ENCODE results near the gene CD74. TPM values are rescaled to one million over a fixed set of nuclear protein-coding genes. Genes with fewer than 3 reads are reported as not detected.

Gene CD74
- total and polyA plus RNA-seq, 9 donors = 50.2 to 104 (median 74.7) TPM

DNA sequence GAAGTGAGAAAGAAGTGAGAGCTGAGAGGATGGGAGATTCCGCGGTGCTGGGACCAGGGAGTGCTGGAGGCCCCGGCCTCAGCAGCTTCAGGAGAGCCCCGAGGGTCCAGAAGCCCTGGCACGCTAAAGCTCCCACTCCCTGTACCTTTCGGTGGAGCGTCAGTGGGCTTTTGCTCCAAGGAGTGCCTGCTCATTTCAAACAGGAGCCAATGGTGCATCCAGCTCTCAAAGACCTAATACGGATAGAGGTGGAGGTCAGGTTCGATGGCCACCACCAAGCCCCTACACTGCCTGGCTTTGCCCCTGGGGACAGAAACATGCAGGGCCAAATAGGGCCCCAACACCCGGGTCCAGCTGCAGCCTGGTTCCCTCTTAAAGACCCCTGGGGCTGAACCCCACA lies 8.2 kb downstream of the CD74 start:
- DNase-seq = no peak
- 87% methylated on average over 9 of the region's 10 CpGs for WGBS (ENCODE audit: insufficient coverage)
- H3K36me3 ChIP-seq (ENCODE audit: control insufficient read depth, insufficient read depth, low read length) = peaks cover 51% of the 10 kb centered on the region
- no peaks in the 10 kb centered on the region for H3K9me3 ChIP-seq (replicated peaks; ENCODE audit: control insufficient read depth, low read depth, low read length)
- no peaks in the 10 kb centered on the region for H3K27me3 ChIP-seq (ENCODE audit: control insufficient read depth, insufficient read depth, low read length)
- H3K4me1 ChIP-seq (ENCODE audit: control insufficient read depth, insufficient read depth, low read length) = peaks cover 2% of the 10 kb centered on the region
- H3K27ac ChIP-seq (ENCODE audit: low read length) = no peak overlapping the region
- H3K4me3 ChIP-seq (ENCODE audit: low read length) = no peak overlapping the region

DNA sequence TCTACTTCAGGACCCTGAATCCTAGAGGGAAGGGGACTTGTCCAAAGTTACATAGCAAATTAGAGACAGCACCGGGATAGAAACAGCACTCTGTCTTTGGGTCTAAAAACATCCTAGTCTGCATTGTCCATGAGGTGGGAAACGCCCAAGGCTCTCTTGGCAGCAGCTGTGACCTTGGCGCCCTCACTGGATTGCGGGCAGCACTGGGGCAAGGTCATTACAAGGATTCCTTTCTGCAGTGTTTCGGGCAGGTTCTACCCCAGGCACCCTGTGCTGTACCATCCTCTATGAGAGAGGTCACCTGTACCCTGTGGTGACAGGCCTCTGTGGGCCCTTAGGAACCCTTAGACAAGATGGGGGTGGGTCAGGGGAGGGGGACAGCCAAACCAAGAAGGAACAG lies 8.6 kb downstream of the CD74 start:
- H3K27me3 ChIP-seq (ENCODE audit: control insufficient read depth, insufficient read depth, low read length) = no peaks in the 10 kb centered on the region
- H3K27ac ChIP-seq (ENCODE audit: low read length) = no peak overlapping the region
- H3K9me3 ChIP-seq (replicated peaks; ENCODE audit: control insufficient read depth, low read depth, low read length) = no peaks in the 10 kb centered on the region
- H3K4me3 ChIP-seq (ENCODE audit: low read length) = no peak overlapping the region
- DNase-seq = no peak
- 80% methylated on average over 5 of the region's 5 CpGs for WGBS (ENCODE audit: insufficient coverage)
- H3K4me1 ChIP-seq (ENCODE audit: control insufficient read depth, insufficient read depth, low read length) = peaks cover 2% of the 10 kb centered on the region
- peaks cover 55% of the 10 kb centered on the region for H3K36me3 ChIP-seq (ENCODE audit: control insufficient read depth, insufficient read depth, low read length)

DNA sequence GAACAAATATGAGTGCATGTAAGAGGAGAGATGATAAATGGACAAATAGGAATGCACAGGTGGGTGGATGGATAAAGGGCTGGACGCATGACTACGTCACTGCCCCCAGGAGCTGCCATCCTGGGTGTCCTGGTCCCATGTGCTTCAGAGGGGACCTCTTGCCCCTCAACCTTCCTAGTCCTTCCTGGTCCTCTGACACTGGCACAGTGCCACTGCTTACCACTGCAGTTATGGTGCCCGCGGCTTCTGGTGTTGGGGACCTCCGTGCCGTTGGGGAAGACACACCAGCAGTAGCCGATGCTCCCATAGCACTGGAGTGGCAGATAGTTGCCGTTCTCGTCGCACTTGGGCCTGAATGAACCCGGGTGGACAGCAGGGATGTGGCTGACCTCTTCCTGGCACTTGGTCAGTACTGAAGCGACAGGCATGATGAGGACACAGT lies 9.8 kb downstream of the CD74 start:
- Histone ChIP-seq H3K9me3 (replicated peaks; ENCODE audit: control insufficient read depth, low read depth, low read length) (no peaks in the 10 kb centered on the region), H3K27ac (ENCODE audit: low read length) (no peak overlapping the region), H3K4me1 (ENCODE audit: control insufficient read depth, insufficient read depth, low read length) (peaks cover 2% of the 10 kb centered on the region), H3K27me3 (ENCODE audit: control insufficient read depth, insufficient read depth, low read length) (no peaks in the 10 kb centered on the region), H3K36me3 (ENCODE audit: control insufficient read depth, insufficient read depth, low read length) (peaks cover 67% of the 10 kb centered on the region), H3K4me3 (ENCODE audit: low read length) (no peak overlapping the region)
- WGBS (ENCODE audit: insufficient coverage) = 91% methylated on average over 10 of the region's 12 CpGs
- no peak for DNase-seq

DNA sequence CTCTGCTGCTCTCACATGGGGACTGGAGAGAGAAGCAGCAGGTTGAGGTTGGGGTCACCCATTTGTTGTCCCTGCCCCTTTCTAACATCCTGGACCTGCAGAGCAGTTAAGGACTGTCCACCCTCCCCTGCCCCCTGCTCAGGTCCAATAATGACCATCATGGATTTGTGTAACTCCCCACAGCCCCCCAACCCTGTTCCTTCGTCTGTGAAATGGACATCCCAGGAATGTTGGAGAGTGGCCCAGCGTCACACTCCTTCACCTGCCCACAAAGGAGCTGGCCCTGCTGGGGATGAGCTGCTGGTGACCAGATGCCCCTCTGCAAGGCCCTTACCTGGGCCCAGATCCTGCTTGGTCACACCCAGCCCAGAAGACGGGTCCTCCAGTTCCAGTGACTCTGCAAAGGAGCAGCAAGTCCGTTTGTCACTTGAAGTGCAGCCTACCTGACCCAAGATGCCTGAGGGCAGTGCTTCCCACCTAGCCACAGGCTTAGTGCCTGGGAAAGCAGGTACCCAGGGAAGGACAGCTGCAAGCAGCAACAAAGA lies 10.4 kb downstream of the CD74 start:
- peaks cover 73% of the 10 kb centered on the region for H3K36me3 ChIP-seq (ENCODE audit: control insufficient read depth, insufficient read depth, low read length)
- H3K27me3 ChIP-seq (ENCODE audit: control insufficient read depth, insufficient read depth, low read length) = no peaks in the 10 kb centered on the region
- DNase-seq = no peak
- H3K4me3 ChIP-seq (ENCODE audit: low read length) = no peak overlapping the region
- no peak overlapping the region for H3K27ac ChIP-seq (ENCODE audit: low read length)
- H3K9me3 ChIP-seq (replicated peaks; ENCODE audit: control insufficient read depth, low read depth, low read length) = no peaks in the 10 kb centered on the region
- WGBS (ENCODE audit: insufficient coverage) = 72% methylated on average over 4 of the region's 4 CpGs
- peaks cover 2% of the 10 kb centered on the region for H3K4me1 ChIP-seq (ENCODE audit: control insufficient read depth, insufficient read depth, low read length)

DNA sequence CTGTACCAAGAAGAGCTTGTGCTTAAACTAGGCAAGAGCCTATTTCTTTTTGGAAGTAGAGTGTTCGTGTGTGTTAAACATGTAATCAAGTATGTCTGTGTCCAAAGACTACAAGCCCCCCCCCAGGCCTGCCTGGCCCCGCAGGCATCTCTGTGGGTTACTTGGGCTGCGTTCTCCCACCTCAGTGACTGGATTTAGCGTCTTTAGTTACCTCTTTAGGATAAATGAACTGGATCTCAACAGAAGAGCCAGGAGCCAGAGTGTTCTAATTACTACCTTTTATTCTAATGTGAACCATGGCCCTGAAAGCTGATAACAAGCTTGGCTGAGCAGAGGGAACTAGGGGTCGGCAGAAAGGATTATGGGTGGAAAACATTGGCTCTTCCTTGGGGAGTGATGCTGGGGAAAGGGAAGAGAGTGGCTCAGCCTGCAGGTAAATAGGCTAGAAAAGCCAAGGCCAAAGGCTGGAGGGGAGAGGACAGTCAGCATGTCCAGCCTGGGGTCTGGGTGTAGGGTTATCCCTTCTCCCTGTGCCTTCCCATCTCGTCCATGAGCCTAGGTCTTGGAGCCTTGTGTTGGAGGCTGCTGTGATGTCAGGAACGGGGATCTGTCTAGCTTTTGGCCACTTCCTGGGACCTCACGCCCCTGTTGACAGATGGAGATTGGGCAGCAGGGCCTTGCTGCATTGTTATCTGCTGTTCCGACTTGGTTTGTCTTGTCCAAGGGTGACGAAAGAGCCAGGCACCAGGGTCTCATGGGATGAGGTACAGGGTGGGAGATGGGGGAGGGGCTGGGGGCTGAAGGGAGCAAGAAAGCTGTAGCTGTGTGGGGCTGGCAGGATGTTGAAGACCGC lies 11.1 kb downstream of the CD74 start:
- Histone ChIP-seq H3K4me1 (ENCODE audit: control insufficient read depth, insufficient read depth, low read length) (peaks cover 2% of the 10 kb centered on the region), H3K36me3 (ENCODE audit: control insufficient read depth, insufficient read depth, low read length) (peaks cover 79% of the 10 kb centered on the region), H3K27ac (ENCODE audit: low read length) (no peak overlapping the region), H3K27me3 (ENCODE audit: control insufficient read depth, insufficient read depth, low read length) (no peaks in the 10 kb centered on the region), H3K9me3 (replicated peaks; ENCODE audit: control insufficient read depth, low read depth, low read length) (no peaks in the 10 kb centered on the region), H3K4me3 (ENCODE audit: low read length) (no peak overlapping the region)
- DNase-seq = no peak
- WGBS (ENCODE audit: insufficient coverage) = 66% methylated on average over 7 of the region's 11 CpGs

DNA sequence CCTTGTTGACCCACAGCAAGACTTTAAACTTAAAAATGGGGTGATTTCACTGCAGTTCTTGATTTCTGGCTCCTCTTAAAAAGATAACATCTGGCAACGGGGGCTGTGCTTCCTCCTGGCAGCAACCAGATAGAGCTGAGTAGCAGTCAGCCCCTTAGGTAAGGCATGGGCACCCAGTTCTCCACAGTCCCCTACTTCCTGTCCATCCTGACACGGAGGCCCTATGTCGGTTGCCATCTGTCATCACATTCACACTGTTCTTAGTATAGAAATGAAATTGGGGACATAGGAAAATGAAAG lies 11.7 kb downstream of the CD74 start:
- Histone ChIP-seq H3K4me1 (ENCODE audit: control insufficient read depth, insufficient read depth, low read length) (peaks cover 2% of the 10 kb centered on the region), H3K9me3 (replicated peaks; ENCODE audit: control insufficient read depth, low read depth, low read length) (no peaks in the 10 kb centered on the region), H3K36me3 (ENCODE audit: control insufficient read depth, insufficient read depth, low read length) (peaks cover 85% of the 10 kb centered on the region), H3K4me3 (ENCODE audit: low read length) (no peak overlapping the region), H3K27ac (ENCODE audit: low read length) (no peak overlapping the region), H3K27me3 (ENCODE audit: control insufficient read depth, insufficient read depth, low read length) (no peaks in the 10 kb centered on the region)
- 75% methylated on average over 1 of the region's 3 CpGs for WGBS (ENCODE audit: insufficient coverage)
- no peak for DNase-seq

DNA sequence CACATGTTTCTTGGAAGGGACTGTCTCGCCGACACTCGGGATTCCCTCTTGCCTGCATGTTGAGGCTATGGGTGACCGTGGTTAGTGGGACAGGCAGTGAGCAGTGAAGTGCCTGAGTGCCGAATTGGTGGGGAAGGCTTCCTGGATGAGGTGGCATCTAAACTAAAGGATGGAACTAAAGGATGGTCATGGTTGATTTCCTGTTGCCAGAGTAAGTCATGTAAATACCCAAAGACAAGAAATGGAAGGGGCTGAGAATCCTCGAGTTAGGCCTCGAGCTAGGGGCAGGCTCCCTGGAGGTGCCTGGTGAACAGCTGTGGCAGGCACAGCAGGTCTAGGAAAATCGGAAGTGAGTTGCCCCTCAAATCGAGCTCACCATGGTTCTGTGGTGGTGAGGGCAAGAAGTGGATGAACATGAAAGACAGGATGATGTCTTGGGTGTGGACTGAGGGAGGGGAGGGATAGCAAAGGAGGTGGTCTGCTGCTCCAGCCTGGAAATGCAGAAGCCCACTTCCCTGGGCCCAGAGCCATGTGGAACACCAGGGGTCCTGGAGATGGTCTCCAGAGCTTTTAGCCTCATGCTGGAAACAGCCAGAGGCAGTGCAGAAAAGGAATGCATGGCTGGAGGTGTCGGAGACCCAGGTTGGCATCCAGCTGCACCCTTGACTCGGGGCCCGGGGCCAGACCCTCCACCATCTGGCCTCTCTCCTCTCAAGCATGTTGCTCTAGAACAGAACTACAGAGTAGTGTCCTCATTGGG lies 12.2 kb downstream of the CD74 start:
- H3K27me3 ChIP-seq (ENCODE audit: control insufficient read depth, insufficient read depth, low read length) = no peaks in the 10 kb centered on the region
- peaks cover 89% of the 10 kb centered on the region for H3K36me3 ChIP-seq (ENCODE audit: control insufficient read depth, insufficient read depth, low read length)
- H3K9me3 ChIP-seq (replicated peaks; ENCODE audit: control insufficient read depth, low read depth, low read length) = no peaks in the 10 kb centered on the region
- H3K27ac ChIP-seq (ENCODE audit: low read length) = no peak overlapping the region
- WGBS (ENCODE audit: insufficient coverage) = 89% methylated on average over 12 of the region's 12 CpGs
- H3K4me1 ChIP-seq (ENCODE audit: control insufficient read depth, insufficient read depth, low read length) = peaks cover 2% of the 10 kb centered on the region
- no peak for DNase-seq
- no peak overlapping the region for H3K4me3 ChIP-seq (ENCODE audit: low read length)

DNA sequence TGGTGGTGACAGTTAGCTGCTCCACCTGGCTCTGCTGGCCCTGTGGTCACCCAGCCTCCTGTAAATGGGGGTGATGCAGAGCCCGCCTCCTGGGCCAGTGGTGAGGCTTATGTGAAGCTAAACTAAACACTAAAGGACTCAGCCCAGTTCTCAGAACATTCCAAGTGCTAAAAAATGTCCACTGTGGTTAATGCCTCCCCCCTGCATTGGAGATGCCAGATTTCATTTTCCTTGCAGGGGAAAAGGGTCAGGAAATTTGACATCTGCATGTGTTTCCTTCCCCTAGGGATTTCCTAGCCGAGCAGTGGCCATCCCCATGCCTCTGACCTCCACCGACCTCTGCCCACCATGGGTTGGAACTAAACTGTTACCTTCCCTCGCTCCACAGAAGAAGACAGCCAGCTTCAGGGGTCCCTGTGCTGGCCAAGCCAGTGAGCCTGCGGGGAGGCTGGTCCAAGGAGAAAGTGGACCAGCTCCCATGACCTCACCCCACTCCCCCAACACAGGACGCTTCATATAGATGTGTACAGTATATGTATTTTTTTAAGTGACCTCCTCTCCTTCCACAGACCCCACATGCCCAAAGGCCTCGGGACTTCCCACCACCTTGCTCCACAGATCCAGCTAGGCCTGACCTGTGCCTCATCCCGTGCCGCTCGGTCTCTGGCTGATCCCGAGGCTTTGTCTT lies 13.0 kb downstream of the CD74 start:
- Histone ChIP-seq H3K27ac (ENCODE audit: low read length) (no peak overlapping the region), H3K36me3 (ENCODE audit: control insufficient read depth, insufficient read depth, low read length) (peaks cover 88% of the 10 kb centered on the region), H3K27me3 (ENCODE audit: control insufficient read depth, insufficient read depth, low read length) (no peaks in the 10 kb centered on the region), H3K4me3 (ENCODE audit: low read length) (no peak overlapping the region), H3K4me1 (ENCODE audit: control insufficient read depth, insufficient read depth, low read length) (peaks cover 2% of the 10 kb centered on the region), H3K9me3 (replicated peaks; ENCODE audit: control insufficient read depth, low read depth, low read length) (no peaks in the 10 kb centered on the region)
- 21% methylated on average over 2 of the region's 11 CpGs for WGBS (ENCODE audit: insufficient coverage)
- no peak for DNase-seq

DNA sequence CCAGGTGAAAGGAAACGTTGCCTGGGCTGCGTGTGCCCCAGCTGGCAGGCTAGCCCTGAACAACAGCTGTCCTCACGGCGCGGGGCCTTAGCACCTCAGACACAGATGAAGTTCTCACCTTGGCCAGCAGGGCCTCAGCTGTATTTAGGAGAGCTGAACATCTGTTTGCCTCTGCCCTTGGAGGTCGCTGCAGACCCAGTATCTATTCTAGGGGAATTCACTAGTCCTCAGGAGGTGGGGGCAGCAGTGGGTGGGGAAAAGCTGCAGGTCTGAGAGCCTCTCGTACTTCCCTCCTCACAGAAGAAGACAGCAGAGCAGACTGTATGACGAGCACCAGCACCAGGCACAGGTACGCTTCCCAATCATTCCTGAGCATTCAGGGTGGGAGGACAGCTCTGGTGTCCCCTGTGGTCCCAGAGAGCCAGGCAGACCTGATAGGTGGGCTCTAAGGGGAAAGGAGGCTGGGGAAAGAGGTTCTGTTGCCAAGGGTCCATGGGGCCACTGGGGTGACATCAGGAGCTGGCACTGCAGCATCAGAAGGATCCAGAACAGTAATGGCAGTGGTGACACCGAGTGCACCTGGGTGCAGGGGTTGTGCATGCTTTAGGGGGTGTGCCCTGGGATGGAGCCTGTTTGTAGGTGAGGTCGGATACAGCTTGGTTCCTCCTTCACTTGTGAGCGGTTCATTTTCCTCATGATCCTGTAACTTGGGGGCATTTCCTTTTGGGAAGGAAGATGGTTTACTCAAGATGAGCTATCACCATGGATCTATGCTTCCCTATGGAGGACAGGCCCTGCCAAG lies 13.8 kb downstream of the CD74 start:
- peaks cover 87% of the 10 kb centered on the region for H3K36me3 ChIP-seq (ENCODE audit: control insufficient read depth, insufficient read depth, low read length)
- no peak for DNase-seq
- no peaks in the 10 kb centered on the region for H3K9me3 ChIP-seq (replicated peaks; ENCODE audit: control insufficient read depth, low read depth, low read length)
- no peaks in the 10 kb centered on the region for H3K4me1 ChIP-seq (ENCODE audit: control insufficient read depth, insufficient read depth, low read length)
- H3K27me3 ChIP-seq (ENCODE audit: control insufficient read depth, insufficient read depth, low read length) = no peaks in the 10 kb centered on the region
- H3K27ac ChIP-seq (ENCODE audit: low read length) = no peak overlapping the region
- H3K4me3 ChIP-seq (ENCODE audit: low read length) = no peak overlapping the region
- WGBS (ENCODE audit: insufficient coverage) = 88% methylated on average over 10 of the region's 12 CpGs
